ENCODE data around the gene CDC5L. TPM values are rescaled to one million over a fixed set of nuclear protein-coding genes. Genes with fewer than 3 reads are reported as not detected.

Gene CDC5L
- total RNA-seq, 1 experiment from 2014 or later, result 24.6 TPM

- no peaks in the 10 kb centered on the region for H3K9me2 ChIP-seq (ENCODE audit: insufficient read depth)
- H3K4me2 ChIP-seq (ENCODE audit: low read length), result no peak overlapping the region
- H3K4me1 ChIP-seq (ENCODE audit: control insufficient read depth in 1 of 2, insufficient read depth in 2 of 2, low read length in 2 of 2), result no peaks in the 10 kb centered on the region
- no peaks in the 10 kb centered on the region for H3K36me3 ChIP-seq (ENCODE audit: control insufficient read depth in 1 of 2, insufficient read depth in 2 of 2, low read length in 2 of 2)
- intact Hi-C loops (cut with micrococcal nuclease), result no loop called here
- H3K9me3 ChIP-seq (ENCODE audit: control insufficient read depth in 1 of 2, insufficient read depth in 1 of 2, low read depth in 1 of 2, low read length in 2 of 2), result no peaks in the 10 kb centered on the region
- ChIA-PET RAD21 (ENCODE audit: low non-redundant PET in 1 of 2, low total read pairs in 2 of 2, uncharacterized antibody in 2 of 2, unreplicated experiment in 2 of 2) (no interaction called here), POLR2A (no interaction called here), CTCF (no interaction called here)
- no peaks in the 10 kb centered on the region for H3K79me2 ChIP-seq (ENCODE audit: insufficient read depth, low read length)
- no peak overlapping the region for H3K27ac ChIP-seq (ENCODE audit: low read depth, low read length)
- no peak overlapping the region for H3K9ac ChIP-seq (ENCODE audit: low read length)
- H3K27me3 ChIP-seq (ENCODE audit: insufficient read depth, low read length), result no peaks in the 10 kb centered on the region
- no peak overlapping the region for H2AFZ ChIP-seq (ENCODE audit: low read depth, low read length, poor library complexity, severe bottlenecking)
- no peak overlapping the region for H3K4me3 ChIP-seq (replicated peaks in 1 of 2; ENCODE audit: low read depth in 1 of 2, low read length in 2 of 2)
- BruUV-seq (replicated peaks), result no TSS peak
- TF ChIP-seq EZH2phosphoT487 (IDR thresholded peaks at IDR 0.05; ENCODE audit: borderline replicate concordance) (no peak), CBX3 (IDR thresholded peaks at IDR 0.05; ENCODE audit: low read depth) (no peak), CTCF (IDR thresholded peaks at IDR 0.05 in 2 of 3, conservative IDR thresholded peaks at IDR 0.05 in 1 of 3; ENCODE audit: borderline replicate concordance in 1 of 3, insufficient read depth in 1 of 3, low read depth in 2 of 3, low read length in 2 of 3) (no peak), YY1 (IDR thresholded peaks at IDR 0.05; ENCODE audit: extremely low read depth, insufficient replicate concordance, low read depth, low read length) (no peak), SIN3A (IDR thresholded peaks at IDR 0.05; ENCODE audit: low read depth) (no peak), RAD21 (IDR thresholded peaks at IDR 0.05; ENCODE audit: low read depth) (no peak), ATF3 (IDR thresholded peaks at IDR 0.05) (no peak), EZH2 (IDR thresholded peaks at IDR 0.05) (no peak), ZBTB33 (IDR thresholded peaks at IDR 0.05; ENCODE audit: extremely low read depth, insufficient replicate concordance, low read length) (no peak), JUND (IDR thresholded peaks at IDR 0.05) (no peak)
- no peak for ATAC-seq
- no peak for DNase-seq (ENCODE audit: low read depth, low spot score)
- no peaks in the 10 kb centered on the region for H4K20me1 ChIP-seq (ENCODE audit: insufficient read depth)
These were observed 35.2 kb upstream of the CDC5L start for GRCh38 chr6:44352259-44352658.
